Activated naive CD4-positive, alpha-beta T cell treated with Interleukin-2 at 50 U/mL for 16 hours (primary cell): ENCODE measurements around the gene ALS2CL.
"Not testable (repeated sequence)": the region's sequence is repeated elsewhere in the genome, so short reads cannot be mapped to it uniquely, and the experiment has no call there.

ENCODE experiments used
- DNase-seq: peaks from one replicate; pipeline ENCODE4 v3.0.0-alpha.2; 2020

Gene ALS2CL

GRCh38 chr3:46693038-46693891 lies at the start of gene ALS2CL:
TSS of gene ALS2CL (minus strand) at chr3:46693679. CDS start at chr3:46689440, 4,239 bp downstream.
- peak; percentile 68 for DNase-seq

GRCh38 chr3:46742992-46743585 lies 49.6 kb upstream of the ALS2CL start:
- DNase-seq, result no peak

GRCh38 chr3:46739565-46739964 lies 46.1 kb upstream of the ALS2CL start:
- not testable (repeated sequence) for DNase-seq

DNA sequence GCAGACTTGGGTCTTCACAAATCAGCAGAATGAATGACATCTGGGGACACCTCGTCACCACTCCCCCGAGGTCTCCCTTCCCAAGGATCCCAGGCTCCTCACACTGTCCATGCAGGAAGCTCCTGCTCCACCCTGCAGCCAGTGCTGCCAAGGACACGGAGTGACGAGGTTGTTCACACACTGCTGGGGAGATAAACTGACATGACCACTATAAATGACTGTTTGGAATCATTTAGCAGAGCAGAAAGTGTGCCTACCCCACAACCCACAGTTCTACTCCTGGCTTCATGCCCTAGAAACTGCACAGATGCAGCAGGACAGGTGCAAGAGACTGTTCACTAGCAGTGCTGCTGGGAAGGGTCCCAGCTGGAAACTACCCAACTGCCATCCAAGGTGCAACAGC lies 43.9 kb upstream of the ALS2CL start:
- no peak for DNase-seq

DNA sequence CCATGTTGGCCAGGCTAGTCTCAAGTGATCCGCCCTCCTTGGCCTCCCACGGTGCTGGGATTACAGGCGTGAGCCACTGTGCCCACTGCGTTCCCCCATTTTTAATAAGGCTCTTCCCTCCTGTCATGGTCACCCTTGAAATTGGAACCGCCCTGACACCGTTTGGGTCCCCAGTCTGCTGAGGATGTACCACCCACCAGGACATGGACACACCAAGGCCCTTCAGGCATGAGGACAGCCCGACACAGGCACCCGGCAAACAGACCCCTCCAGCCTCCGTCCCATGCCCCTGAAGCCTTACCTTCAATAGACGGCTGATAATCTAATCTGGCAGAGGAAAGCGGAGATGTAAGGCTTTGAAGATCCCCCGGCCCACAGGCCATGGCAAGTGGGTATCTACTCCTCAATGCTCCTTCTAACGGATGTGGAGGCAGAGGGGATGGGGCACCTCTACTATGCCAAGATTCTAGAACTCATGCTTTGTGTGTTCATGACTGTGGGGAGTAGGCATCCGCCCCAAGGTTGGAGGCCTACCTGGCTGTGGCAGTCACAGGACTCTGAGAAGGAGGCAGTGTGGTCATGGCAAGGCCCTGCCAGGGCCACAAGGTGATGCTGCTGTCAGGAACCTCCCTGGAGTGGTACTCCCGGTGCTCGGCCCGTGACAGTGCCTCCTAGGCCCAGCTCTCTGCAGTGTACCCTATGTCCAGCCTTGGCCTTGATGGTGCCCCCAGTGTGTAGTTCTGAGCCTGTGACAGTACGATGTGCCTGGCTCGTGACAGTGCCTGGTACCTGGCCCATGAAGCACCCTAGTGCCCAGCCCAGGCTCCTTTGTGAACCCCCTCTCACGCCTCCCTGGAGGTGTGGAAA lies 42.8 kb upstream of the ALS2CL start:
- no peak for DNase-seq

DNA sequence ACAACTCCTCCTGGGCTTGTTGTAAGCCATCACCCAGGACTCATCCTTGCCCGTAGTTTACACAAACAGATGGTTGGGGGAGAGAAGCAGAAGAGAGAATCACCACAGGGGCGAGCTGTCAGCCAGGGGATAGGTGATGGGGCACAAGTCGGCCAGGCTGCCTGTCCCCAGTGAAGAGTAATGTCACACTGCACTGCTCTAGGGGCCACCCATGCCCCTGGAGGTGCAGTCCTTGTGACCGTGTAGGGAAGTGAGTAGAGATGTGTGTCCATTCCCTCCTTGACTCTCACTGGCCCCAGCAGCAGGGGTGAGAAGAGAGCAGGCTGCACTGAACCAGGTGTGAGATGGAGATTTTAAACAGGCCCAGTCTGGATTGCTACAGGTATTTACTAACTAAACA lies 41.3 kb upstream of the ALS2CL start:
- no peak for DNase-seq

- no peak for DNase-seq
These were observed 39.7 kb upstream of the ALS2CL start for GRCh38 chr3:46733026-46733800.

DNA sequence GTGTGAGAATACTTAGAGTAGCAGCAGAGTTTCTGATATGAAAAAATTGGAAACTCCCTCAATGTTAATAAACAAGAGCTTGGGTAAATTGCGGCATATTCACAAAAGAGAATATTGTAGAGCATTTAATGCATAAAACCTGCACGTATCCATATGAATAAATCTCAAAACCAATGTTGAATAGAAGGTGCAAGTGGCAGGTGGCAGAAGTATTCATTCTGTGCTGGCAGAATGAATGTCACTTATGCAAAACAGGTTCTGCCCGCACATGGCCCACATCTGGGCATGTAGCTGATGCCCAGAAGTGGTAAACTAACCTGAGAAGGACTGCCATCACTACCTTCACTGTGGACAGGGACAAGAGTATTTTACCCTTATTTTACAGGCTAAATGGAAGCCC lies 38.3 kb upstream of the ALS2CL start:
- DNase-seq, result no peak

DNA sequence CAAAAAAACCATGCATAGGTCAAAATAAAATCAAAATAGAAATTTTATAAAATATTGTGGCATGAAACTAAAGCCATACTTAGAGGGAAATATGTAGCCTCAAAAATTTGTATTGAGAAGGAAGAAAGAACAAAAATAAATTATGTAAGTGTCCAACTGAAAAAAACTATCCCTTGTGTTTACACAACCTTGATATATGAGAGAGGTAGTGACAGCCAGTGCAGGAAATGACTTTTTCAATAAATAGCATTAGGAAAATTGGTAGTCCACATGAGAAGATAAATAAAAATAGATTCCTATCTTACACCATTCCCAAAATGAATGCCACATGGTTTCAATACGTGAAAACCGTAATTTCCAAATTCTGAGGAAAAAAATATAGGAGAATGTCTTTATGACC lies 37.3 kb upstream of the ALS2CL start:
- DNase-seq, result no peak

- DNase-seq, result no peak
These were observed 35.6 kb upstream of the ALS2CL start for GRCh38 chr3:46729038-46729437.

DNA sequence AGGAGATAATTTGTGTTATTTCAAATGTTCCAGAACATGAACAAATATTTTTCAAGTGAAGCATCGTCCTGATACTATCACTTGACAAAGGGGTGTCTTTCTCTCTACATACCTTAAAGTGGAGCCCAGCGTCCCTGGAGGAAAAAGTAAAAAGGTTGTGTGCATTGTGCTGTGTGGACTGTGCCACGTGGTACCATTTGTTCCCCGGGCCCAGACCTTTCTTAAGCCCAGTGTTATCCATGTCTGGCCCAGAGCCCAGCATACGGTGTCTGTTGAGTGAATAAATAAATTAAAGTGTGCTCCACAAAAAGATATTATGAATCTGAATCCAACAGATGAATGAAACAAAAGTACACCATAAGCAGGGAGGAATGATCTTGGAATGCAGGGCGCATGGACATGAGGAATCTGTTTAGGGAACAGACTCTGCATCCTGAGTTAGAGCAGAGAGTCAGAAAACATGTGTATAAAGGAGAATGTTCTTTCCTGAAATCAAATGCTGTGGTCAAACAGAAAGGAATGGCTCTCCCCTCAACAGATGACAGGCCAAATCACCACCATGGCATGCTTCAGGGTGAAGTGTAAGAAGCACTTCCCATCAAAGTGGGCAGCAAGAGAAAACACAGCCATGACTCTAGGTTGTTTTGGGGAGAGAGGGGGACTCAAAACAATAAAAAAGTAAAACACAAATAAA lies 32.3 kb upstream of the ALS2CL start:
- DNase-seq, result no peak

GRCh38 chr3:46724424-46724823 lies 30.9 kb upstream of the ALS2CL start:
- no peak for DNase-seq

- DNase-seq, result no peak
These were observed 29.0 kb upstream of the ALS2CL start for GRCh38 chr3:46722443-46722842.

- no peak for DNase-seq
These were observed 27.5 kb upstream of the ALS2CL start for GRCh38 chr3:46721009-46721408.

- DNase-seq, result no peak
These were observed 26.3 kb upstream of the ALS2CL start for GRCh38 chr3:46719735-46720271.

- no peak for DNase-seq
These were observed 25.6 kb upstream of the ALS2CL start for GRCh38 chr3:46719044-46719565.

GRCh38 chr3:46717447-46718231 lies 24.2 kb upstream of the ALS2CL start, which contains the start of gene PRSS50:
TSS of gene PRSS50 (minus strand) at chr3:46717869. CDS start at chr3:46717824, 45 bp downstream.
- DNase-seq, result no peak

- no peak for DNase-seq
These were observed 23.3 kb upstream of the ALS2CL start for GRCh38 chr3:46716461-46717441.

- no peak for DNase-seq
These were observed 22.2 kb upstream of the ALS2CL start for GRCh38 chr3:46715507-46716175.
